GM12878 (cell line): Measurements from ENCODE around the gene PTPRN2. TPM values are rescaled to one million over a fixed set of nuclear protein-coding genes. Genes with fewer than 3 reads are reported as not detected.

Experiments
- ATAC-seq: fragments of 200-7000 bp; cut with Tn5 transposase; 3 replicates; pipeline ENCODE4 v1.9.1; 2020; ENCODE audit warnings: mild to moderate bottlenecking, moderate library complexity
- BruUV-seq: library from RNA; stranded (reverse); fragments of 400-500 nt; replicated peaks from 2 replicates; lab custom pipeline; 2021; lab: Mats Ljungman, UMichigan
- CTCF ChIA-PET: fragments of 300-600 bp; sonication (Branson Sonifier 250); formaldehyde crosslinking; extraction: SDS; loops from one replicate; lab custom pipeline; 2021; ENCODE audit warnings: inconsistent platforms; lab: Yijun Ruan, JAX
- POLR2A ChIA-PET: fragments of 350-600 bp; formaldehyde crosslinking; extraction: SDS; loops from one replicate; lab custom pipeline; 2021; ENCODE audit warnings: inconsistent platforms; lab: Charles Lee
- RAD21 ChIA-PET: fragments of 300-600 bp; sonication (Branson Sonifier 250); formaldehyde crosslinking; loops from one replicate; lab custom pipeline; 2023; ENCODE audit warnings: antibody characterized with exemption; ENCODE audit not compliant: unreplicated experiment; lab: Charles Lee
- SMC1A ChIA-PET: fragments of 300-600 bp; sonication (Branson Sonifier 250); formaldehyde crosslinking; loops from one replicate; lab custom pipeline; 2023; ENCODE audit not compliant: unreplicated experiment, uncharacterized antibody; lab: Charles Lee
- DNase-seq: peaks from one replicate; pipeline ENCODE4 v3.0.0-alpha.2; 2011; ENCODE audit warnings: low read depth, low spot score
- FAIRE-seq: peaks from 3 replicates; lab custom pipeline; 2011; peaks lifted over from hg19 to GRCh38; lab: Jason Lieb, UNC
- H2AFZ ChIP-seq: 2 replicates; pipeline ENCODE4 v1.6.0; 2011; ENCODE audit warnings: low read depth, low read length, control low read depth; ENCODE audit not compliant: control insufficient read depth
- H3K27ac ChIP-seq: 2 replicates; pipeline ENCODE4 v1.5.1; 2011; ENCODE audit warnings: control low read depth; ENCODE audit not compliant: control insufficient read depth, insufficient read depth
- H3K27me3 ChIP-seq, 2 experiments: replicated peaks in 1 of 2; 2 replicates each; pipeline versions ENCODE4 v1.6.0 to v1.6.1; 2011; ENCODE audit warnings: low read length in 1 of 2; ENCODE audit not compliant: control insufficient read depth in 2 of 2, insufficient read depth in 2 of 2
- H3K36me3 ChIP-seq, 2 experiments: 2 replicates each; pipeline ENCODE4 v1.5.1; 2011; ENCODE audit warnings: low read length in 1 of 2; ENCODE audit not compliant: control insufficient read depth in 2 of 2, insufficient read depth in 2 of 2
- H3K4me1 ChIP-seq: 2 replicates; pipeline ENCODE4 v1.6.1; 2011; ENCODE audit warnings: mild to moderate bottlenecking, low read length, moderate library complexity, mixed read lengths; ENCODE audit not compliant: control insufficient read depth, insufficient read depth
- H3K4me2 ChIP-seq: 2 replicates; pipeline ENCODE4 v1.6.0; 2011; ENCODE audit warnings: control low read depth; ENCODE audit not compliant: control insufficient read depth, insufficient read depth
- H3K4me3 ChIP-seq: fragments of 200-600 bp; sonication (generic); 2 replicates; pipeline ENCODE4 v1.5.1; 2016
- H3K79me2 ChIP-seq: 2 replicates; pipeline ENCODE4 v1.6.0; 2011; ENCODE audit warnings: low read length; ENCODE audit not compliant: control insufficient read depth, insufficient read depth
- H3K9ac ChIP-seq: 2 replicates; pipeline ENCODE4 v1.8.0; 2011; ENCODE audit warnings: low read length, control low read depth, mixed read lengths; ENCODE audit not compliant: control insufficient read depth, insufficient read depth
- H3K9me3 ChIP-seq: replicated peaks from 3 replicates; pipeline ENCODE4 v1.5.1; 2011; ENCODE audit warnings: mild to moderate bottlenecking, low read length; ENCODE audit not compliant: control insufficient read depth, insufficient read depth
- H4K20me1 ChIP-seq: 2 replicates; pipeline ENCODE4 v1.6.0; 2011; ENCODE audit not compliant: control insufficient read depth, insufficient read depth
- CBFB ChIP-seq: IDR thresholded peaks from 2 replicates; pipeline ENCODE4 v1.6.1; 2016; ENCODE audit warnings: antibody characterized with exemption, low read depth
- PAX5 ChIP-seq: IDR thresholded peaks from 2 replicates; pipeline ENCODE4 v1.6.1; 2011; ENCODE audit warnings: low read depth, low read length, borderline replicate concordance
- STAT1 ChIP-seq: fragments of 450-650 bp; conservative IDR thresholded peaks from 2 replicates; pipeline ENCODE4 v1.6.1; 2014; ENCODE audit warnings: antibody characterized with exemption, mild to moderate bottlenecking
- WGBS: methylation state at CpG from one replicate; pipeline ENCODE4 v1.1.6; 2016; ENCODE audit warnings: low lambda C conversion rate; ENCODE audit not compliant: insufficient replicate concordance, insufficient coverage; ENCODE audit errors: missing lambda C conversion rate; 5-methylcytosine and 5-hydroxymethylcytosine counted together
- in situ Hi-C: fragments of 300-500 bp; cut with MboI; formaldehyde crosslinking; loops from 9 replicates; pipeline ENCODE4 v1.14.3; 2018; ENCODE audit warnings: mixed read lengths
- intact Hi-C: fragments of 100-400 bp; cut with micrococcal nuclease; formaldehyde crosslinking; loops from one replicate; pipeline ENCODE4 v1.14.2; 2022; ENCODE audit not compliant: unreplicated experiment
- polyA plus RNA-seq, 11 experiments: library from polyadenylated mRNA; depleted of rRNA in 4 of 11; unstranded in 6 of 11; stranded (reverse) in 5 of 11; fragments of >200 nt; fragmentation: Nextera tagmentation in 4 of 11; fragmentation: Illumina TruSeq in 1 of 11; extraction: Ambion mirVana in 4 of 11; extraction: Trizol in 1 of 11; gene quantifications; 1 replicate in 1 of 11; 2 replicates in 10 of 11; pipeline versions ENCODE4 v1.2.1 to v1.2.3, GENCODE V29; 2011 to 2016; ENCODE audit warnings: inconsistent platforms in 2 of 11, missing spikeins in 2 of 11, low read depth in 1 of 11
- total RNA-seq, 4 experiments: library from RNA; depleted of rRNA in 3 of 4; stranded (reverse); fragments of >200 nt in 3 of 4; fragmentation: Illumina TruSeq in 1 of 4; extraction: Trizol in 1 of 4; gene quantifications; 2 replicates each; pipeline versions ENCODE4 v1.2.1 to v1.2.3, GENCODE V29; 2013 to 2021
- TF ChIP-seq, protein P1 (sequence below): fragments of 450-650 bp; IDR thresholded peaks from 2 replicates; pipeline ENCODE4 v1.6.1; 2016; ENCODE audit warnings: mild to moderate bottlenecking, moderate library complexity, borderline replicate concordance
- TF ChIP-seq, protein P2 (sequence below), 3 experiments: IDR thresholded peaks in 2 of 3; conservative IDR thresholded peaks in 1 of 3; 2 replicates each; pipeline ENCODE4 v1.5.1; 2011; ENCODE audit warnings: low read depth in 3 of 3, low read length in 3 of 3, mild to moderate bottlenecking in 3 of 3, control low read depth in 2 of 3, moderate library complexity in 2 of 3, inconsistent platforms in 1 of 3, mixed read lengths in 1 of 3; ENCODE audit not compliant: control insufficient read depth in 2 of 3, insufficient read depth in 1 of 3; ENCODE audit errors: extremely low read depth in 1 of 3
- TF ChIP-seq, protein P3 (sequence below): fragments of 450-650 bp; formaldehyde crosslinking; IDR thresholded peaks from 2 replicates; pipeline ENCODE4 v1.4.0; 2022; ENCODE audit warnings: mild to moderate bottlenecking, moderate library complexity
- TF ChIP-seq, protein P4 (sequence below): IDR thresholded peaks from 2 replicates; pipeline ENCODE4 v1.6.1; 2012; ENCODE audit warnings: low read depth, low read length, improper control_type of control experiment

PTPRN2 gene
- total and polyA plus RNA-seq, 10 of the 15 experiments (the other 5 are each of a cell fraction or from before 2014, with no cell fraction given), result 5.4 TPM; not detected in 9

DNA sequence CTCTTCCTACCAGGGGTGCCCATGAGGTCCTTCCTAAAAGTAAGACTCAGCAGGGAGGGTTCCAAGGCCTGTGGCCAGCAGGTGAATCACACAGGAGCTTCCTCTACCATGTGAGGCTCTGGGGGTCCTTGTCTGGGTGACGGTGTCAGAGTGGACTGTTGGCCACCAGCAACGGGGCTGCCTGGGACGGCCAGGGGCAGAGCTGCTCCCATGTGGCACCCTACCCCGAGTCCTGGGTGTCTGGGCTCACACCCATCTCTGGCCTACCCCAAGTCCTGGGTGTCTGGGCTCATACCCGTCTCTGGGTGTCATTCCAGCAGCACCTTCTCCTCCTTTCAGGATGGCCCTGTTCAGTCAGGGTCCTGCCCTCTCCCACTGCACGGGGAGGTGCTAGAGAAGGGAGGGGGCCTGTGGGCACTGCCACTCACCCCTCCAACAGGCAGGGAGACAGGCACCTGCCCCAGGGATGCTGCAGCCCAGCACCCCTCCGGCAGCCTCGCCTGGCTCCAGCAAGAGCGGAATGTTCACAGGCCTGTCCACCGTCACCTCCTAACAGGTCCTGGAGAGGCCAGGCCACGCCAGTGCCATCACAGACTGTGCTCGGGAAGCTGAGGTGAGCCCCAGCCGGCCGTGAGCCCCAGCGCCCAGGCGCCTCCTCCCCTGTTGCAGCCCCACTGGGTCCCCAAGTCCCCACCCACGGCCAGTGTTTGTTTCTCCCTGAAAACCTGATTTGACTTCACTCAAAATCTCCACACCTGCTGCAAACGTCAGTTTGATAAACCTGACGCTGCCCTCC is 143.7 kb downstream of the PTPRN2 start:
- H3K4me3 ChIP-seq, result no peak overlapping the region
- ATAC-seq (no peak), DNase-seq (no peak), FAIRE-seq (no peak)
- H3K4me1 ChIP-seq, result no peaks in the 10 kb centered on the region
- H3K79me2 ChIP-seq, result no peaks in the 10 kb centered on the region
- H3K4me2 ChIP-seq, result no peak overlapping the region
- SMC1A ChIA-PET, result no interaction called here
- intact Hi-C loops (no loop called here), in situ Hi-C loops (no loop called here)
- no peak overlapping the region for H2AFZ ChIP-seq
- POLR2A ChIA-PET, result no interaction called here
- no peaks in the 10 kb centered on the region for H3K36me3 ChIP-seq
- WGBS, result 27% methylated on average over 19 of the region's 19 CpGs
- CTCF ChIA-PET, result no interaction called here
- H3K27me3 ChIP-seq, result no peaks in the 10 kb centered on the region
- H3K9me3 ChIP-seq, result no peaks in the 10 kb centered on the region; the same call in 2 of the 3 replicates
- no peak overlapping the region for H3K9ac ChIP-seq
- no peak overlapping the region for H3K27ac ChIP-seq
- no TSS peak for BruUV-seq
- H4K20me1 ChIP-seq, result no peaks in the 10 kb centered on the region
- RAD21 ChIA-PET, result no interaction called here
- TF ChIP-seq, protein P1, sequence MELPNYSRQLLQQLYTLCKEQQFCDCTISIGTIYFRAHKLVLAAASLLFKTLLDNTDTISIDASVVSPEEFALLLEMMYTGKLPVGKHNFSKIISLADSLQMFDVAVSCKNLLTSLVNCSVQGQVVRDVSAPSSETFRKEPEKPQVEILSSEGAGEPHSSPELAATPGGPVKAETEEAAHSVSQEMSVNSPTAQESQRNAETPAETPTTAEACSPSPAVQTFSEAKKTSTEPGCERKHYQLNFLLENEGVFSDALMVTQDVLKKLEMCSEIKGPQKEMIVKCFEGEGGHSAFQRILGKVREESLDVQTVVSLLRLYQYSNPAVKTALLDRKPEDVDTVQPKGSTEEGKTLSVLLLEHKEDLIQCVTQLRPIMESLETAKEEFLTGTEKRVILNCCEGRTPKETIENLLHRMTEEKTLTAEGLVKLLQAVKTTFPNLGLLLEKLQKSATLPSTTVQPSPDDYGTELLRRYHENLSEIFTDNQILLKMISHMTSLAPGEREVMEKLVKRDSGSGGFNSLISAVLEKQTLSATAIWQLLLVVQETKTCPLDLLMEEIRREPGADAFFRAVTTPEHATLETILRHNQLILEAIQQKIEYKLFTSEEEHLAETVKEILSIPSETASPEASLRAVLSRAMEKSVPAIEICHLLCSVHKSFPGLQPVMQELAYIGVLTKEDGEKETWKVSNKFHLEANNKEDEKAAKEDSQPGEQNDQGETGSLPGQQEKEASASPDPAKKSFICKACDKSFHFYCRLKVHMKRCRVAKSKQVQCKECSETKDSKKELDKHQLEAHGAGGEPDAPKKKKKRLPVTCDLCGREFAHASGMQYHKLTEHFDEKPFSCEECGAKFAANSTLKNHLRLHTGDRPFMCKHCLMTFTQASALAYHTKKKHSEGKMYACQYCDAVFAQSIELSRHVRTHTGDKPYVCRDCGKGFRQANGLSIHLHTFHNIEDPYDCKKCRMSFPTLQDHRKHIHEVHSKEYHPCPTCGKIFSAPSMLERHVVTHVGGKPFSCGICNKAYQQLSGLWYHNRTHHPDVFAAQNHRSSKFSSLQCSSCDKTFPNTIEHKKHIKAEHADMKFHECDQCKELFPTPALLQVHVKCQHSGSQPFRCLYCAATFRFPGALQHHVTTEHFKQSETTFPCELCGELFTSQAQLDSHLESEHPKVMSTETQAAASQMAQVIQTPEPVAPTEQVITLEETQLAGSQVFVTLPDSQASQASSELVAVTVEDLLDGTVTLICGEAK, result no peak
- TF ChIP-seq CBFB (no peak), PAX5 (no peak), STAT1 (no peak)
- TF ChIP-seq, protein P2, sequence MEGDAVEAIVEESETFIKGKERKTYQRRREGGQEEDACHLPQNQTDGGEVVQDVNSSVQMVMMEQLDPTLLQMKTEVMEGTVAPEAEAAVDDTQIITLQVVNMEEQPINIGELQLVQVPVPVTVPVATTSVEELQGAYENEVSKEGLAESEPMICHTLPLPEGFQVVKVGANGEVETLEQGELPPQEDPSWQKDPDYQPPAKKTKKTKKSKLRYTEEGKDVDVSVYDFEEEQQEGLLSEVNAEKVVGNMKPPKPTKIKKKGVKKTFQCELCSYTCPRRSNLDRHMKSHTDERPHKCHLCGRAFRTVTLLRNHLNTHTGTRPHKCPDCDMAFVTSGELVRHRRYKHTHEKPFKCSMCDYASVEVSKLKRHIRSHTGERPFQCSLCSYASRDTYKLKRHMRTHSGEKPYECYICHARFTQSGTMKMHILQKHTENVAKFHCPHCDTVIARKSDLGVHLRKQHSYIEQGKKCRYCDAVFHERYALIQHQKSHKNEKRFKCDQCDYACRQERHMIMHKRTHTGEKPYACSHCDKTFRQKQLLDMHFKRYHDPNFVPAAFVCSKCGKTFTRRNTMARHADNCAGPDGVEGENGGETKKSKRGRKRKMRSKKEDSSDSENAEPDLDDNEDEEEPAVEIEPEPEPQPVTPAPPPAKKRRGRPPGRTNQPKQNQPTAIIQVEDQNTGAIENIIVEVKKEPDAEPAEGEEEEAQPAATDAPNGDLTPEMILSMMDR (IDR thresholded peaks at IDR 0.05 in 2 of 3, conservative IDR thresholded peaks at IDR 0.05 in 1 of 3; ENCODE audit: control insufficient read depth in 2 of 3, extremely low read depth in 1 of 3, insufficient read depth in 1 of 3, low read depth in 3 of 3, low read length in 3 of 3), result no peak
- TF ChIP-seq, protein P3, sequence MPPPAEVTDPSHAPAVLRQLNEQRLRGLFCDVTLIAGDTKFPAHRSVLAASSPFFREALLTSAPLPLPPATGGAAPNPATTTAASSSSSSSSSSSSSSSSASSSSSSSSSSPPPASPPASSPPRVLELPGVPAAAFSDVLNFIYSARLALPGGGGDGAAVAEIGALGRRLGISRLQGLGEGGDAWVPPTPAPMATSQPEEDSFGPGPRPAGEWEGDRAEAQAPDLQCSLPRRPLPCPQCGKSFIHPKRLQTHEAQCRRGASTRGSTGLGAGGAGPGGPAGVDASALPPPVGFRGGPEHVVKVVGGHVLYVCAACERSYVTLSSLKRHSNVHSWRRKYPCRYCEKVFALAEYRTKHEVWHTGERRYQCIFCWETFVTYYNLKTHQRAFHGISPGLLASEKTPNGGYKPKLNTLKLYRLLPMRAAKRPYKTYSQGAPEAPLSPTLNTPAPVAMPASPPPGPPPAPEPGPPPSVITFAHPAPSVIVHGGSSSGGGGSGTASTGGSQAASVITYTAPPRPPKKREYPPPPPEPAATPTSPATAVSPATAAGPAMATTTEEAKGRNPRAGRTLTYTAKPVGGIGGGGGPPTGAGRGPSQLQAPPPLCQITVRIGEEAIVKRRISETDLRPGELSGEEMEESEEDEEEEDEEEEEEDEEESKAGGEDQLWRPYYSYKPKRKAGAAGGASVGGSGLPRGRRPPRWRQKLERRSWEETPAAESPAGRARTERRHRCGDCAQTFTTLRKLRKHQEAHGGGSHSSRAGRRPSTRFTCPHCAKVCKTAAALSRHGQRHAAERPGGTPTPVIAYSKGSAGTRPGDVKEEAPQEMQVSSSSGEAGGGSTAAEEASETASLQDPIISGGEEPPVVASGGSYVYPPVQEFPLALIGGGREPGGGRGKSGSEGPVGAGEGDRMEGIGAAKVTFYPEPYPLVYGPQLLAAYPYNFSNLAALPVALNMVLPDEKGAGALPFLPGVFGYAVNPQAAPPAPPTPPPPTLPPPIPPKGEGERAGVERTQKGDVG (CRISPR knock-in tag), result no peak
- TF ChIP-seq, protein P4, sequence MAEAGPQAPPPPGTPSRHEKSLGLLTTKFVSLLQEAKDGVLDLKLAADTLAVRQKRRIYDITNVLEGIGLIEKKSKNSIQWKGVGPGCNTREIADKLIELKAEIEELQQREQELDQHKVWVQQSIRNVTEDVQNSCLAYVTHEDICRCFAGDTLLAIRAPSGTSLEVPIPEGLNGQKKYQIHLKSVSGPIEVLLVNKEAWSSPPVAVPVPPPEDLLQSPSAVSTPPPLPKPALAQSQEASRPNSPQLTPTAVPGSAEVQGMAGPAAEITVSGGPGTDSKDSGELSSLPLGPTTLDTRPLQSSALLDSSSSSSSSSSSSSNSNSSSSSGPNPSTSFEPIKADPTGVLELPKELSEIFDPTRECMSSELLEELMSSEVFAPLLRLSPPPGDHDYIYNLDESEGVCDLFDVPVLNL, result no peak
